Memory B cell (primary cell): ENCODE results near the gene WDR27.

Source experiments
- ATAC-seq: fragments of 150-1000 bp; cut with Tn5 transposase; 2 replicates; pipeline ENCODE4 v1.10.0; 2021; ENCODE audit warnings: low read depth, mild to moderate bottlenecking, moderate library complexity
- DNase-seq, 2 donors: peaks; one replicate each; pipeline ENCODE4 v3.0.0; 2022; ENCODE audit warnings: low spot score in 2 of 2
- H3K27ac Mint-ChIP-seq: one replicate; pipeline ENCODE4 v1.8.0; 2022; ENCODE audit warnings: mild to moderate bottlenecking, moderate library complexity, mixed read lengths
- H3K27me3 Mint-ChIP-seq: one replicate; pipeline ENCODE4 v1.8.0; 2022; ENCODE audit warnings: mixed read lengths
- H3K36me3 Mint-ChIP-seq: one replicate; pipeline ENCODE4 v1.8.0; 2022; ENCODE audit warnings: mild to moderate bottlenecking, mixed read lengths
- H3K4me1 Mint-ChIP-seq: one replicate; pipeline ENCODE4 v1.8.0; 2022; ENCODE audit warnings: mixed read lengths
- H3K4me3 Mint-ChIP-seq: one replicate; pipeline ENCODE4 v1.8.0; 2022; ENCODE audit warnings: mild to moderate bottlenecking, moderate library complexity, mixed read lengths
- H3K9me3 Mint-ChIP-seq: one replicate; pipeline ENCODE4 v1.8.0; 2022; ENCODE audit warnings: mixed read lengths

Gene WDR27

DNA sequence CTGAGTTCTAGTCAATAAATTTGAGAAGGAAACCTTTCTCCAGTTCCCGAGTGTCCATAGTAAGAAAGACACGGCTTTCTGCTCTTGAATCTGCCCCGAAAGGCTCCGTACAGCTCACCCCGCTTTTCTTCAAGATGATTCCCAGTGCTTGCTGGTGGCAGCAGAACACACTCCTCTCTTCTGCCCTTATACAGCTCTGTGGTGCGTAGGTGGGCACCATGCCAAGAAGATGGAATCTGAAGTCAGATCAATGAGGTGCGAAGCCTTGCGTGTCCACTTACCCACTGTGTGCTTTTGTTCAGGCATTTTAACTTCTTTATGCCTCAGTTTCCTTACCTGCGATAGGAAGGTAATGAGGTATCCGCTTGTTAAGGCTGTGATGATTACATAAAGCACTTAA is 142.2 kb downstream of the WDR27 start:
- no peak for ATAC-seq
- peaks cover 3% of the 10 kb centered on the region for H3K9me3 Mint-ChIP-seq
- H3K36me3 Mint-ChIP-seq, result peaks cover 38% of the 10 kb centered on the region
- H3K27ac Mint-ChIP-seq, result no peak overlapping the region
- H3K4me1 Mint-ChIP-seq, result peaks cover 10% of the 10 kb centered on the region
- no peak overlapping the region for H3K4me3 Mint-ChIP-seq
- DNase-seq, result no peak
- H3K27me3 Mint-ChIP-seq, result no peaks in the 10 kb centered on the region

DNA sequence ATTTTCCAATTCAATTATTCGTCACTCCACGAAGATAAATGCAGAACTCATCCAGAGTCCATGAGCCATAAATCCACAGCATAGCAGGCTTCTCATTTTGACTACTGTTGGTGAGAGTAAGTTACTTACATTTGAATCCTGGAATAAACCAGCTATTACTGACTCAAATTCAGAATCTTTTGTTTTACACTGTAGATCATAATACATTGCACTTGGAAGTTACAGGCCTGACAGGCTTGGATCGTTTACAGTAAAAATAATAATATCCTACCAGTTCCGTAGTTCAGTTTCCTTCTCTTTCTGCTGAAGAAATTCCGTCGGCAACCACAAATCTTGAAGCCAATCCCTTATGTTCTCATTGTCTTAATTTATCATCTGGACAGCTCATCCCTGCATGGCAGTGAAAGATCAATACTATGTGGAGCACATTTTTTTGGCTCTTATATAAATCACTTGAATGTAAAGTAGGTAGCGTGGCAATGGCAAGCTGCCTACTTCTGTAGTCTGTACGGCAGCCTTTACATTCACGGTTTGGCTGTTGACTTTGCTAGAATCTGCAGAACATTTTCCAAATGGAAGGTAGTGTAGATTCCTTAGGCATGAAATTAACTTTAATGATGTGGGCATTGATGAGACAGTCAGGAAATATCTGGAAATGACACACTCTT is 142.9 kb downstream of the WDR27 start:
- DNase-seq (no peak), ATAC-seq (no peak)
- peaks cover 10% of the 10 kb centered on the region for H3K4me1 Mint-ChIP-seq
- peaks cover 38% of the 10 kb centered on the region for H3K36me3 Mint-ChIP-seq
- H3K27ac Mint-ChIP-seq, result no peak overlapping the region
- H3K4me3 Mint-ChIP-seq, result no peak overlapping the region
- peaks cover 3% of the 10 kb centered on the region for H3K9me3 Mint-ChIP-seq
- H3K27me3 Mint-ChIP-seq, result no peaks in the 10 kb centered on the region

DNA sequence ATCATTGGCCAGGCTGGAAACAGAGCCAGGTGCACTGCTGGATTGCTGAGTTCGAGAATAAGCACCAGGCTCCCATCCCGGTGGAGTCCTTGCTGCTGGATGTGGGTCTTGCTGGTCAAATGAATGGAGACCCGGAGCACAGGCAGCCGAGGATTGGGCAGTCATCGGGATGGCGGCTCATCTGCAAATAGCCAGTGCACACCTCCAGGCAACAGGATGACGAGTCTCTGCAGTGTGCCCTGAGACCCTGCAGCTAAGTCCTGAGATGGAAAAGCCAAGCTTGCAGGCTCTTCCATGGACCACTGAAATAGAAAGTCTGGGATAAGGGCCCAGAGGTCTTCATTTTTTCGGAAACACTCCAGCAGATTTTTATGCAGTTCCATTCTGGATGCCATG is 143.5 kb downstream of the WDR27 start:
- Mint-ChIP-seq H3K27ac (no peak overlapping the region), H3K36me3 (peaks cover 35% of the 10 kb centered on the region), H3K27me3 (no peaks in the 10 kb centered on the region), H3K4me1 (peaks cover 10% of the 10 kb centered on the region), H3K4me3 (no peak overlapping the region), H3K9me3 (peaks cover 3% of the 10 kb centered on the region)
- no peak for ATAC-seq
- DNase-seq, result no peak

DNA sequence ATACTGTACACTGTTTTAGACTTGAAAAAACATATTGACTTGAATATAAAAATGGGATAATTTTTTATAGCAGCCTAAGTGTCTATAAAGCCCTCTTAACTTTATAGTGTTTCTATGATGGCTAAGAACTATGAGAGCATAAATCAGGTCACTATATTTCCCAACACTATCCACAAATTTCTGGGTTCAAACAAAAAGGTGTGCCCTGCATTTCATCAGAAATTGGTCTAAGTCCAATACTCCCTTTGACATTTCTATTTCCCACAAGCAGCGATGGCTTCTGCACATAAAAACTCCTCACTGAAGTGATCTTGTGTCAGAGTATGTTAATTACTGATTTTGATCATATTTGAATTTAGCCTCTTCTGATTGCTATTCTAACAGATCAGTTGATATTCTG is 143.9 kb downstream of the WDR27 start:
- Mint-ChIP-seq H3K9me3 (peaks cover 3% of the 10 kb centered on the region), H3K4me3 (no peak overlapping the region), H3K4me1 (peaks cover 10% of the 10 kb centered on the region), H3K27me3 (no peaks in the 10 kb centered on the region), H3K27ac (no peak overlapping the region), H3K36me3 (peaks cover 33% of the 10 kb centered on the region)
- DNase-seq (no peak), ATAC-seq (no peak)

DNA sequence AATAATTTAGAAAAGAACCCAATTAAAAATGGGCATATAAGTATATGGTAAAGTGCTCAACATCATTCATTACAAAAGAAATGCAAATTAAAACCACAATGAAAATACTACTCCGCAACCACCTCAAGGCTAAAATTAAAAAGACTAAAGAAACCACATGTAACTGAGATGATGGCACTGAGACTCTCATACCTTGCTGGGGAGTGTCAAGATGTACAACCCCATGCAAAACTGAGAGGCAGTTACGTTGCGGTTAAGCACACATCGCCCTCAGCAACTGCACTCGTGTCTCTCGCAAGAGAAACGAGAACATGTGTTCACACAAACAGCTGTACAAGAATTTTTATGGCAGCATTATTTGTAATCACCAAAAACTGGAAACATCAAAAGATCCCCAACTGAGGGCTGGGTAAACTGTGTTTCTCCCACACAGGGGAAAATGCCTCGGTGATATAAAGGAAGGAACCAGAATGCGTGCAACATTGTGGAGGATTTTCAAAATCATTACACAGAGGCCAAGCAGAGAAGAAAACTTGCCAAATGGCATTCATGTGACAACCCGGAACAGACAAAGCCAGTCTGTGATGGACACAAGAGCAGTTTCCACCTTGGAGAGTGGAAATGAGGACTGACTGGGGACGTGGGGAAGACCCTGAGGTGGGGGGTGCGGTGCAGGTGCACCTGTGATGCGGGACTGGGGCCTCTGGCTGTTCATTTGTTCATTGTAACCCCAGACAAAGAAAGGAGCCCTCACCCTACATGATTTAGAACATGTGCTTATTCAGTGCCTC is 144.9 kb downstream of the WDR27 start:
- Mint-ChIP-seq H3K9me3 (peaks cover 3% of the 10 kb centered on the region), H3K27me3 (no peaks in the 10 kb centered on the region), H3K36me3 (peaks cover 29% of the 10 kb centered on the region), H3K4me1 (peaks cover 10% of the 10 kb centered on the region), H3K27ac (no peak overlapping the region), H3K4me3 (peak overlapping the region; percentile 4)
- ATAC-seq, result peak; percentile 97
- DNase-seq, result no peak

DNA sequence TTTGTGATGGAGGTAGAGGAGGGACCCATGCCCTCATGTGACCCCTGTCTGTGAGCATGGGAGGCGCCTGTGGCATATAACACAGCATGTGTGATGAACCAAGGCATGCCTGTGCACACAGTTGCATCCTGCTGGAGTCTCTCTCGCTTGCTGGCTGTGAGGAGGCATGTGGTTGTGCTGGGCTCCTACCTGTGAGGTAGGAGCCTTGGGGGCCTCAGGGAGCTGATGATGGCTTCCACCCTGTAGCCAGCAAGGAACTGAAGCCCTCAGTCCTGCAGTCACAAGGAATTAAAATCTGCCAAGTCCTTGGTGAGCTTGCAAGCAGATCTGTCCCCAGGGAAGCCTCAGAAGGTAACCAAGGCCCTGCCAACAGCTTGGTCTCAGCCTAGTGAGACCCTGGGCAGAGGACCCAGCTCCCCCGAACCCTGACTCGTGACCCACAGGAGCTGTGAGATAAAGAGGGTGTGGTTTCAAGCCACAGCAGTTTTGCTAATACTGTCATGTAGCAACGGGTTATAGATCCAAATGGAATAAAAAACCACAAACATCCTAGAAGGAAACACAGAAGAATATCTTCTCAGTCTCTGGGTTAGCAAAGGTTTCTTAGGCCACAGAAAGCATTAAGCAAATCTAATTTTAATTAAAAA is 145.7 kb downstream of the WDR27 start:
- peaks cover 1% of the 10 kb centered on the region for H3K9me3 Mint-ChIP-seq
- H3K27me3 Mint-ChIP-seq, result no peaks in the 10 kb centered on the region
- peaks cover 22% of the 10 kb centered on the region for H3K36me3 Mint-ChIP-seq
- H3K27ac Mint-ChIP-seq, result no peak overlapping the region
- no peak for DNase-seq
- no peak for ATAC-seq
- no peak overlapping the region for H3K4me3 Mint-ChIP-seq
- peaks cover 10% of the 10 kb centered on the region for H3K4me1 Mint-ChIP-seq

DNA sequence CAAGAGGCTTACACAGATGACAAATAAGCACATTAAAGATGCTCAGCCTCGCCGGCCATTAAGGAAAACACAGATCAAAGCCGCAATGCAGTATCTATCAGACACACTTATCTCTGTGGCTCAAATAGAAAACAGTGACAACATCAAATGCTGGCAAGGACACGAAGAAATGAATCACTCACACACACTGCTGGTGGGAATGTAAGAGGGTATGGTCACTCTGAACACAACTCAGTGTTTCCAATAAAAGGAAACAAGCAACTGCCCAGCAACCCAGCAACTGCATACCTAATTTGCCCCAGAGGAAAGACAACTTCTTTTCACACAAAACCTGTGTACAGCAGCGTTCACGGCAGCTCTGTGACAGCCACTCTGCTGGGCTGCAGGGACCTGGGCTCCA is 155.8 kb downstream of the WDR27 start:
- no peaks in the 10 kb centered on the region for H3K4me1 Mint-ChIP-seq
- peaks cover 9% of the 10 kb centered on the region for H3K9me3 Mint-ChIP-seq
- no peak overlapping the region for H3K27ac Mint-ChIP-seq
- no peak overlapping the region for H3K4me3 Mint-ChIP-seq
- H3K36me3 Mint-ChIP-seq, result peaks cover 18% of the 10 kb centered on the region
- DNase-seq (no peak), ATAC-seq (no peak)
- H3K27me3 Mint-ChIP-seq, result no peaks in the 10 kb centered on the region

DNA sequence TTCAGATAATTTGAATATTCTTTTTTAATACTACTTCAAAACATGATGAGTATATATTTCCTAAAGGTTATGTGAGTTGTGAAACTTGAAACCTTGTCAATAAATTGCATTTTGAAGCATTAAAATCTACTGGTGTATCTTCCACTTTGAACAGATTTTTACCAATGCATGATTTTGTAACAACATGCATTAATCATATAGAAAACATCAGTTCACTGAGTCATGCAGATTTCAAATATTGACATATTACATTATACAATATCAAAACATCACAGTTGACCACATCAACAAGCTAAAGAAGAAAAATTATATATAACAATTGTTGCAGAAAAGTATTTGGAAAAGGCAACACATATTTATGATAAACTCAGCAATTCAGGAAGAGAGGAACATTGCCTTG is 158.1 kb downstream of the WDR27 start:
- peaks cover 14% of the 10 kb centered on the region for H3K36me3 Mint-ChIP-seq
- no peak for ATAC-seq

DNA sequence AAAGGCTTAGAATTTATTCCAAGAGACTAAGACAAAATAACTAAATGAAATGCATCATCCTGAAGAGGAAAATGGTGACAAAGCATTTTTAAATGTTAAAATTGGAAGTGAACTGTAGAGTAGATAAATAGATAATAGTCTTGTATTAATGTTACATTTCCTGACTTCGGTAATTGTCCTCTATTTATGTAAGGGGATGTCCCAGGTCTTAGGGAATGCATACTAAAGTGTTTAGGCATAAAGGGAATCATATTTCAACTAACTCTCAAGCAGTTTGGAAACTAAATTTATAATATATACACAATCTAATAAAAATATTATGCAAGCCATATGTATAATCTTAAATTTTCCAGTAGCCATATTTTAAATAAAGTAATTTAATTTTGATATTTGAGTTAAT is 159.3 kb downstream of the WDR27 start:
- no peaks in the 10 kb centered on the region for H3K4me1 Mint-ChIP-seq
- DNase-seq (no peak), ATAC-seq (no peak)
- no peak overlapping the region for H3K27ac Mint-ChIP-seq
- peaks cover 4% of the 10 kb centered on the region for H3K9me3 Mint-ChIP-seq
- H3K4me3 Mint-ChIP-seq, result no peak overlapping the region
- H3K27me3 Mint-ChIP-seq, result no peaks in the 10 kb centered on the region
- H3K36me3 Mint-ChIP-seq, result peaks cover 10% of the 10 kb centered on the region

More for the DNA sequence above, 158.1 kb downstream of the WDR27 start:
- H3K4me1 Mint-ChIP-seq, result no peaks in the 10 kb centered on the region
- H3K9me3 Mint-ChIP-seq, result peaks cover 8% of the 10 kb centered on the region
- no peak overlapping the region for H3K4me3 Mint-ChIP-seq
- no peak overlapping the region for H3K27ac Mint-ChIP-seq
- no peak for DNase-seq
- no peaks in the 10 kb centered on the region for H3K27me3 Mint-ChIP-seq

DNA sequence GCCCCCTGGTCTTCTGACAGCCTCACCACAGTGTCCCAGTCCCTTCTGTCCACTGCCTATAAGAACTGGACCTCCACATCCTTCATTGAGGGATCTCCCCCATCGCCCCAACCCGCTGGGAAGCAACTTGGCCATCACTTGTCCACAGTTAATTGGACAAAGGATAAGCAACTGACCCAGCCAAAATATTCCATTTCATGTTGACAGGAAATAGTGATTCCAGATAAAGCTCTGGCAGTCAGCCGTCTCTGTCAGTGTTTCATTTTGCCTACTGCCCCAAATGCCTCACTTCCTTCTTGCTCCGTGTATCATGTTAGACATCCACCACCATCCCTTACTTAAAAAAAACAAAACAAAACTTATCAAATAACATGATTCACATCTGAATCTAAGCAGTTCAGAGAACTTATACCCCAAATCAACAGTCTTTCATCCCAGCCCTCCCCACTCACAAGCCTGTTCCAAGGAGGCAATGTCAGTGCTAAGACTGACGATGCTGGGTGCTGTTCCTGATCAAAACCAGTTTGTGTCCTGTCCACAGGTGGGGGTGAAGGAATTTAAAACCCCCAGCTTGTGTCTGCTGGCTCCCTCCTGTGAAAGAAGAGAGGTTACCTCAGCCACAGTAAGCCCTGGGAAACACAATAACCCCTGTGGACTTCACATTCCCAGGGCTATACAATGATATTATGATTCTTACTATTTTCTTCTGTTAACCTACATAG is 162.5 kb downstream of the WDR27 start:
- ATAC-seq, result no peak
- H3K4me3 Mint-ChIP-seq, result no peak overlapping the region
- no peak for DNase-seq
- peaks cover 2% of the 10 kb centered on the region for H3K9me3 Mint-ChIP-seq
- no peak overlapping the region for H3K27ac Mint-ChIP-seq
- H3K36me3 Mint-ChIP-seq, result peaks cover 12% of the 10 kb centered on the region
- no peaks in the 10 kb centered on the region for H3K4me1 Mint-ChIP-seq
- no peaks in the 10 kb centered on the region for H3K27me3 Mint-ChIP-seq

DNA sequence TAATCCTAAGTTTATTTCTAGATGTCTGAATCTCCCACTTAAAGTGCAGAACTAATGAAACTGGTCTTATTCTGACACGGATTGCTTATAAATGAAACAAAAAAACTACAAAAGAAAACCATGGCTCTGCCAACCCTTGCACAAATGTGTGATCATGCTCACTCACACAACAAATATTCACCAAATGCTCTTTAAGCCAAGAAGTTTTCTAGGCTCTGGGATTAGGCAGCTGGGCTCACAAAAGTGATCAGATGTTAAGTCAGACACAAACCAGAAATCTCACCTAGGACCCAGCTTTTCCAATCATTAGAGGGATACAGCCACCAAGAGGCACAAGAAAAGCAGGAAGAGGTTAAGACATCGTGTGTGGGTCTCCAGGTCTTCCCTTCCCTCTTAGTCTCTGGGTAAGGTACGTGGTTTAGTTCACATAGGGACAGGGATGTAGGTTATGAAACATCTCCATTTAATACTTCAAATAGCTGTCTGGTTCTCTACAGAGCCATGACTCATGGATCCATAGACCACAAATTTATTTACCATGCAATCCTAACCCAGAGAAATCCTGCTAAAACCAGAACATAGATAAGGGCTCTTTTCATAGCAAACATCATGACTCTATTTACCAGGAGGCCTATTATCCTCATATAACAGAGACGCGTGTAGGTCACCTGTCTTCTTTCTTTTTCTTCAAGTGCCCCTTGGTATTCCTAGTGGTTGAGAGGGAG is 165.2 kb downstream of the WDR27 start:
- H3K4me3 Mint-ChIP-seq, result no peak overlapping the region
- H3K27me3 Mint-ChIP-seq, result no peaks in the 10 kb centered on the region
- H3K4me1 Mint-ChIP-seq, result no peaks in the 10 kb centered on the region
- no peak overlapping the region for H3K27ac Mint-ChIP-seq
- no peak for ATAC-seq
- peaks cover 3% of the 10 kb centered on the region for H3K9me3 Mint-ChIP-seq
- peaks cover 14% of the 10 kb centered on the region for H3K36me3 Mint-ChIP-seq
- no peak for DNase-seq

DNA sequence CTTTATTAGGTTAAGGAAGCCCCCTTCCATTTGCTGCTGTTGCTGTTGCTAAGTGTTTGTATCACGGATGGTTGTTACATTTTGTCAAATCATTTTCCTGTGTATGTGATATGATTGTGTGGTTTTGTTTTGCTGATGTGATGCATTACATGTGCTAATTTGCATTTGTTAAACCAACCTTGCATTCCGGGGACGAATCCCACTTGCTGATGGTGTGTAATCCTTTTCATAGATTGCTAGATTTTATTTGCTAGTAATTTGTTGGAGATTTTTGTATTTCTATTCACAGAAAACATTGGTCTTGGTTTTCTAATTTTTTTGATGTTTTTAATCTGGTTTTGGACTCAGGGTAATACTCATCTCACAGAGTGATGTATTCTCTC is 167.8 kb downstream of the WDR27 start:
- Mint-ChIP-seq H3K4me3 (no peak overlapping the region), H3K27ac (no peak overlapping the region), H3K4me1 (no peaks in the 10 kb centered on the region), H3K36me3 (peaks cover 12% of the 10 kb centered on the region), H3K9me3 (peaks cover 3% of the 10 kb centered on the region), H3K27me3 (no peaks in the 10 kb centered on the region)
- ATAC-seq (no peak), DNase-seq (no peak)

DNA sequence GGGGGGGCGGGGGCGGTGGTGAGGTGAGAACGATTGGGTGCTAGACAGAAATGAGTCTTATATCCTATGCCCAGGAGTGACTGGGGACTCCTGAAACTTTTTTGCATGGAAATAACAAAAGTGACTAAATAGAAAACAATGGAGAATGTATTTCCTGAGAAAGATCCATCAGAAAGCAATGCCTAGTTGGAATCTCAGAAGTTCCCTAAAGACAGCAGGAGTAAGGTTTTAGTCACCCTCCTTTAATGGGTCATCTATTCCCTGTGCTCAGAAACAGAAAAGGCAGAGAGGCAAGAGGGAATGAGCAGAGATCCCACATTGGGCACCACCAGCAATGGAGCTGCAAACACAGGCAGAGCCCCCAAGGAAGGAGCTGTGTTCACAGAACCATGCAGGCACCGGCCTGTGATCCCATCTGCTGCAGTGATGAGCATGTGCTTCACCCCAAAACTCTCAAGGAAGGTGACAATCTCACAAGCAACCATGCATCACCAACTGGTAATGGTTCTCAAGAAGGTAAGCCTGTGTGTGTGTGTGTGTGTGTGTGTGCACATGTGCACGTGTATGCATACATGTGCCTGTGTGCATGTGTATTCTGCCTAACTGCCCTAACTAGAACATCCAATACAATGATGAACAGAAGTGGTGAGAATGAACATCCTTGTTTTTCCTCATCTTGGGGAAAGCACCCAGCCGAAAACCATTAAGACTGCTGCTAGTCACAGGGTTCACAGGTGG is 168.4 kb downstream of the WDR27 start:
- Mint-ChIP-seq H3K4me3 (no peak overlapping the region), H3K9me3 (peaks cover 3% of the 10 kb centered on the region), H3K27me3 (no peaks in the 10 kb centered on the region), H3K4me1 (no peaks in the 10 kb centered on the region), H3K27ac (no peak overlapping the region), H3K36me3 (peaks cover 12% of the 10 kb centered on the region)
- ATAC-seq (no peak), DNase-seq (no peak)
